Liver (tissue), 9 donors: ENCODE data around the gene AKAP13. TPM values are rescaled to one million over a fixed set of nuclear protein-coding genes. Genes with fewer than 3 reads are reported as not detected.

Experiments used
- DNase-seq: peaks from one replicate; pipeline ENCODE4 v3.0.0-alpha.2; 2017; ENCODE audit warnings: low spot score
- H3K27ac ChIP-seq, 2 donors: one replicate each; pipeline ENCODE4 v1.7.0; 2013; ENCODE audit warnings: inconsistent platforms in 2 of 2, low read length in 2 of 2, control low read depth in 1 of 2, low read depth in 1 of 2, mild to moderate bottlenecking in 1 of 2
- H3K27me3 ChIP-seq, 4 donors: one replicate each; pipeline versions ENCODE4 v1.6.1 to v1.7.0; 2013; ENCODE audit warnings: low read length in 3 of 4, inconsistent platforms in 1 of 4, mild to moderate bottlenecking in 1 of 4, moderate library complexity in 1 of 4; ENCODE audit not compliant: control insufficient read depth in 4 of 4, insufficient read depth in 4 of 4
- H3K36me3 ChIP-seq, 4 donors: one replicate each; pipeline versions ENCODE4 v1.6.1 to v1.7.0; 2013; ENCODE audit warnings: low read length in 3 of 4, mild to moderate bottlenecking in 3 of 4, low read depth in 1 of 4, moderate library complexity in 1 of 4; ENCODE audit not compliant: control insufficient read depth in 4 of 4, insufficient read depth in 3 of 4
- H3K4me1 ChIP-seq, 4 donors: one replicate each; pipeline versions ENCODE4 v1.6.1 to v1.7.0; 2013; ENCODE audit warnings: low read length in 3 of 4, mild to moderate bottlenecking in 3 of 4, moderate library complexity in 1 of 4; ENCODE audit not compliant: control insufficient read depth in 4 of 4, insufficient read depth in 4 of 4
- H3K4me3 ChIP-seq, 3 donors: one replicate each; pipeline versions ENCODE4 v1.6.1 to v1.7.0; 2013; ENCODE audit warnings: low read length in 3 of 3, control low read depth in 1 of 3, low read depth in 1 of 3, mild to moderate bottlenecking in 1 of 3
- H3K9ac ChIP-seq, 2 donors: one replicate each; pipeline ENCODE4 v1.7.0; 2013; ENCODE audit warnings: low read length in 2 of 2, mild to moderate bottlenecking in 2 of 2, moderate library complexity in 2 of 2, control low read depth in 1 of 2, low read depth in 1 of 2
- H3K9me3 ChIP-seq, 4 donors: one replicate each; pipeline versions ENCODE4 v1.6.1 to v1.7.0; 2013; ENCODE audit warnings: low read length in 3 of 4; ENCODE audit not compliant: control insufficient read depth in 4 of 4
- EGR1 ChIP-seq, 2 donors: IDR thresholded peaks; 2 replicates each; pipeline ENCODE4 v1.6.1; 2016 to 2018; ENCODE audit warnings: antibody characterized with exemption in 2 of 2, low read depth in 2 of 2
- FOXA1 ChIP-seq: IDR thresholded peaks from 2 replicates; pipeline ENCODE4 v1.6.1; 2016; ENCODE audit warnings: antibody characterized with exemption
- FOXA2 ChIP-seq: IDR thresholded peaks from 2 replicates; pipeline ENCODE4 v1.6.1; 2016; ENCODE audit warnings: antibody characterized with exemption
- GABPA ChIP-seq, 2 donors: IDR thresholded peaks in 1 of 2; conservative IDR thresholded peaks in 1 of 2; 2 replicates each; pipeline ENCODE4 v1.6.1; 2016; ENCODE audit warnings: antibody characterized with exemption in 2 of 2, mild to moderate bottlenecking in 1 of 2, moderate library complexity in 1 of 2
- HNF4A ChIP-seq, 2 donors: conservative IDR thresholded peaks; 2 replicates each; pipeline ENCODE4 v1.6.1; 2016; ENCODE audit warnings: antibody characterized with exemption in 2 of 2, mild to moderate bottlenecking in 2 of 2
- HNF4G ChIP-seq: IDR thresholded peaks from 2 replicates; pipeline ENCODE4 v1.6.1; 2016; ENCODE audit warnings: antibody characterized with exemption
- JUND ChIP-seq, 2 donors: IDR thresholded peaks; 2 replicates each; pipeline ENCODE4 v1.6.1; 2016; ENCODE audit warnings: antibody characterized with exemption in 2 of 2
- NR2F2 ChIP-seq: IDR thresholded peaks from 2 replicates; pipeline ENCODE4 v1.6.1; 2016; ENCODE audit warnings: antibody characterized with exemption
- RAD21 ChIP-seq, 2 donors: IDR thresholded peaks; 2 replicates each; pipeline ENCODE4 v1.6.1; 2016; ENCODE audit warnings: antibody characterized with exemption in 2 of 2, mild to moderate bottlenecking in 2 of 2
- RXRA ChIP-seq, 2 donors: IDR thresholded peaks; 2 replicates each; pipeline ENCODE4 v1.6.1; 2017 to 2018; ENCODE audit warnings: antibody characterized with exemption in 2 of 2, mild to moderate bottlenecking in 1 of 2
- SP1 ChIP-seq: IDR thresholded peaks from 2 replicates; pipeline ENCODE4 v1.6.1; 2018; ENCODE audit warnings: antibody characterized with exemption, mild to moderate bottlenecking
- TAF1 ChIP-seq: conservative IDR thresholded peaks from 2 replicates; pipeline ENCODE4 v1.6.1; 2016; ENCODE audit warnings: antibody characterized with exemption, mild to moderate bottlenecking
- YY1 ChIP-seq: IDR thresholded peaks from 2 replicates; pipeline ENCODE4 v1.6.1; 2016; ENCODE audit warnings: antibody characterized with exemption, mild to moderate bottlenecking
- WGBS: extraction: QIAGEN DNeasy Blood & Tissue Kit; methylation state at CpG from one replicate; pipeline ENCODE4 v1.1.7; 2013; 5-methylcytosine and 5-hydroxymethylcytosine counted together
- polyA plus RNA-seq, 2 donors: library from polyadenylated mRNA; stranded (reverse) in 1 of 2; unstranded in 1 of 2; fragments of 200-250 nt in 1 of 2; fragments of >200 nt in 1 of 2; fragmentation: Nextera tagmentation in 1 of 2; extraction: Ambion mirVana in 1 of 2; gene quantifications; one replicate each; pipeline versions ENCODE4 v1.2.1 to v1.2.3, GENCODE V29; 2013 to 2015
- total RNA-seq, 2 donors: library from RNA; depleted of rRNA; stranded (reverse); fragments of >200 nt; gene quantifications; one replicate each; pipeline ENCODE4 v1.2.3, GENCODE V29; 2014
- TF ChIP-seq, protein P1 (sequence below): IDR thresholded peaks from 2 replicates; pipeline ENCODE4 v1.6.1; 2016; ENCODE audit warnings: antibody characterized with exemption, mild to moderate bottlenecking
- TF ChIP-seq, protein P2 (sequence below): IDR thresholded peaks from 2 replicates; pipeline ENCODE4 v1.6.1; 2016; ENCODE audit warnings: antibody characterized with exemption
- TF ChIP-seq, protein P3 (sequence below): IDR thresholded peaks from 2 replicates; pipeline ENCODE4 v1.6.1; 2016; ENCODE audit warnings: antibody characterized with exemption
- TF ChIP-seq, protein P4 (sequence below): fragments of 150-350 bp; IDR thresholded peaks from 2 replicates; pipeline ENCODE4 v1.5.1; 2017; ENCODE audit warnings: improper control_type of control experiment, low read depth, low read length; ENCODE audit not compliant: missing input control
- TF ChIP-seq, protein P5 (sequence below): IDR thresholded peaks from 2 replicates; pipeline ENCODE4 v1.6.1; 2016; ENCODE audit warnings: antibody characterized with exemption
- donor health status: healthy.
- donor health status: healthy.
- donor health status: healthy.
- donor health status: healthy.
- donor health status: healthy.

AKAP13 gene
- total and polyA plus RNA-seq, 4 donors: 18.6 to 92.3 (median 37.4) TPM

DNA sequence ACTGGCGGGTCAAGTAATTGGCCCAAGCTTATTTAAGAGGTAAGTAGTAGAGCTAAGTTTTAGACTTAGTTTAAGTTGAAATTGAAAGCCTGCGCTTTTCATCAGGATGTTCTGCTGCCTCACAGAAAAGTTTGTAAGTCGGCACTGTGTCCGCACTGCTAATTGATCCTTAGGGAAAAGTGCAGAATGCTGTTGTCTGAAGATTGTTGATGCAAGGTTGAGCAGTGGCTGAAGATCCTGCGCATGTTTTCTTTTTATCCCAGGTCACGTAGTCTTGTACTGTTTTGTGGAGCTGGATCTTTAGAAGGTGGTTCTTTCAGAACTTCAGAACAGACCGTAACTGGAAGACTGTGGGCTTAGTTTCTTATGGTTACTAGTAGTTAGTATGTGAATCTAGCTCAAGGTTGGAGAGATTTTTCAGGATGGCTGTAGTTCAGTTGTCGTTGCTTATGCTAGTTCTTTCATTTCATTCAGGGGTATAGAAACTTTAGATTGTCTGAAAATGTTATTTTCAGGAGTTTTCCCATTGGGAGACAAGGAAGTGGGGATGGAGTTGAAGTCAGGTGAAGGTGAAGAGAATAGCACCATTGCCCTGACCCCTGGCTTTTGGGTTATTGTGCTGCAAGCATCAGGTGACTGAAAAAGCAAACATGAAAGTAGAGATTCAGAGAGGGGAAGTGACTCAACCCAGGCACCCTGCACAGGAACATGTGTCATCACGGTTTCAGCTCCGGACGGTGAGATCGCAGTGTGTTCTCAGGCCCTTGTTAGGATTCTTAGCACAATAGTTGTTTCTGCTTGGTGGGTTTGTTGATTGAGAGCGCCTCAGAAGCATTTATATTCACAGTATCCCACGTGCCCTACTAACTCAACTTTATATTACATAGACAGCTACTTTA is 32.8 kb downstream of the AKAP13 start (continued):
- TF ChIP-seq, protein P1, sequence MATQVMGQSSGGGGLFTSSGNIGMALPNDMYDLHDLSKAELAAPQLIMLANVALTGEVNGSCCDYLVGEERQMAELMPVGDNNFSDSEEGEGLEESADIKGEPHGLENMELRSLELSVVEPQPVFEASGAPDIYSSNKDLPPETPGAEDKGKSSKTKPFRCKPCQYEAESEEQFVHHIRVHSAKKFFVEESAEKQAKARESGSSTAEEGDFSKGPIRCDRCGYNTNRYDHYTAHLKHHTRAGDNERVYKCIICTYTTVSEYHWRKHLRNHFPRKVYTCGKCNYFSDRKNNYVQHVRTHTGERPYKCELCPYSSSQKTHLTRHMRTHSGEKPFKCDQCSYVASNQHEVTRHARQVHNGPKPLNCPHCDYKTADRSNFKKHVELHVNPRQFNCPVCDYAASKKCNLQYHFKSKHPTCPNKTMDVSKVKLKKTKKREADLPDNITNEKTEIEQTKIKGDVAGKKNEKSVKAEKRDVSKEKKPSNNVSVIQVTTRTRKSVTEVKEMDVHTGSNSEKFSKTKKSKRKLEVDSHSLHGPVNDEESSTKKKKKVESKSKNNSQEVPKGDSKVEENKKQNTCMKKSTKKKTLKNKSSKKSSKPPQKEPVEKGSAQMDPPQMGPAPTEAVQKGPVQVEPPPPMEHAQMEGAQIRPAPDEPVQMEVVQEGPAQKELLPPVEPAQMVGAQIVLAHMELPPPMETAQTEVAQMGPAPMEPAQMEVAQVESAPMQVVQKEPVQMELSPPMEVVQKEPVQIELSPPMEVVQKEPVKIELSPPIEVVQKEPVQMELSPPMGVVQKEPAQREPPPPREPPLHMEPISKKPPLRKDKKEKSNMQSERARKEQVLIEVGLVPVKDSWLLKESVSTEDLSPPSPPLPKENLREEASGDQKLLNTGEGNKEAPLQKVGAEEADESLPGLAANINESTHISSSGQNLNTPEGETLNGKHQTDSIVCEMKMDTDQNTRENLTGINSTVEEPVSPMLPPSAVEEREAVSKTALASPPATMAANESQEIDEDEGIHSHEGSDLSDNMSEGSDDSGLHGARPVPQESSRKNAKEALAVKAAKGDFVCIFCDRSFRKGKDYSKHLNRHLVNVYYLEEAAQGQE: peak; percentile 38
- peak; percentile 58 to 94 for TF ChIP-seq JUND (IDR thresholded peaks at IDR 0.05)

DNA sequence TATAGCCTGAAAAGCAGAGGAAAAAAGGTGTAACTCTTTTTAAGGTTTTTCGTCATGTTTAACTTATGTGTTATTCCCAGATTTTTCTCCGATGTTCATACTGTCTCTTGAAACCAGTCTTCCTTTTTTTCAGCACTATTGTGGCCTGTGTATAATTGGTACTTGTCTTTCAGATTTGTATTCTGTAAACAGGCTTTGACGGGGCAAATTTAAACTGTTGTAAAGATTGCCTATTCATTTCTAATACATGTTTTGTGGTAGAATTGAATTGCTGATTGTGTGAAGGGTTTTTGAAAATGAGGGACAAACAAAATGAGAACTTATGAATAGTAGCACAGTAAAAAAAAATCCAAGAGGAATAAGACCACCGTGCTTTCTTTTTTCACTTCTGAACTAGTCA is 33.6 kb downstream of the AKAP13 start:
- DNase-seq: no peak
- Histone ChIP-seq H3K4me3 (no peak overlapping the region), H3K9me3 (no peaks in the 10 kb centered on the region), H3K27me3 (no peaks in the 10 kb centered on the region), H3K27ac (peak overlapping the region; percentile 20 to 47), H3K9ac (no peak overlapping the region), H3K36me3 (no peaks in the 10 kb centered on the region), H3K4me1 (peaks cover 0 to 8% (median 3%) of the 10 kb centered on the region in 4 donors)
- 85% methylated on average over 4 of the region's 4 CpGs for WGBS
- no peak for TF ChIP-seq RAD21 (IDR thresholded peaks at IDR 0.05)
- TF ChIP-seq, protein P2, sequence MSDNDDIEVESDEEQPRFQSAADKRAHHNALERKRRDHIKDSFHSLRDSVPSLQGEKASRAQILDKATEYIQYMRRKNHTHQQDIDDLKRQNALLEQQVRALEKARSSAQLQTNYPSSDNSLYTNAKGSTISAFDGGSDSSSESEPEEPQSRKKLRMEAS: no peak
- no peak for TF ChIP-seq EGR1 (IDR thresholded peaks at IDR 0.05; ENCODE audit: low read depth in 2 of 2)
- TF ChIP-seq HNF4A (conservative IDR thresholded peaks at IDR 0.05): no peak
- TF ChIP-seq JUND (IDR thresholded peaks at IDR 0.05): no peak
- TF ChIP-seq, protein P1: no peak
- TF ChIP-seq NR2F2: no peak
- TF ChIP-seq, protein P3, sequence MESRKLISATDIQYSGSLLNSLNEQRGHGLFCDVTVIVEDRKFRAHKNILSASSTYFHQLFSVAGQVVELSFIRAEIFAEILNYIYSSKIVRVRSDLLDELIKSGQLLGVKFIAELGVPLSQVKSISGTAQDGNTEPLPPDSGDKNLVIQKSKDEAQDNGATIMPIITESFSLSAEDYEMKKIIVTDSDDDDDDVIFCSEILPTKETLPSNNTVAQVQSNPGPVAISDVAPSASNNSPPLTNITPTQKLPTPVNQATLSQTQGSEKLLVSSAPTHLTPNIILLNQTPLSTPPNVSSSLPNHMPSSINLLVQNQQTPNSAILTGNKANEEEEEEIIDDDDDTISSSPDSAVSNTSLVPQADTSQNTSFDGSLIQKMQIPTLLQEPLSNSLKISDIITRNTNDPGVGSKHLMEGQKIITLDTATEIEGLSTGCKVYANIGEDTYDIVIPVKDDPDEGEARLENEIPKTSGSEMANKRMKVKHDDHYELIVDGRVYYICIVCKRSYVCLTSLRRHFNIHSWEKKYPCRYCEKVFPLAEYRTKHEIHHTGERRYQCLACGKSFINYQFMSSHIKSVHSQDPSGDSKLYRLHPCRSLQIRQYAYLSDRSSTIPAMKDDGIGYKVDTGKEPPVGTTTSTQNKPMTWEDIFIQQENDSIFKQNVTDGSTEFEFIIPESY: no peak
- TF ChIP-seq SP1: no peak
- no peak for TF ChIP-seq GABPA (IDR thresholded peaks at IDR 0.05 in 1 of 2, conservative IDR thresholded peaks at IDR 0.05 in 1 of 2)
- TF ChIP-seq, protein P4, sequence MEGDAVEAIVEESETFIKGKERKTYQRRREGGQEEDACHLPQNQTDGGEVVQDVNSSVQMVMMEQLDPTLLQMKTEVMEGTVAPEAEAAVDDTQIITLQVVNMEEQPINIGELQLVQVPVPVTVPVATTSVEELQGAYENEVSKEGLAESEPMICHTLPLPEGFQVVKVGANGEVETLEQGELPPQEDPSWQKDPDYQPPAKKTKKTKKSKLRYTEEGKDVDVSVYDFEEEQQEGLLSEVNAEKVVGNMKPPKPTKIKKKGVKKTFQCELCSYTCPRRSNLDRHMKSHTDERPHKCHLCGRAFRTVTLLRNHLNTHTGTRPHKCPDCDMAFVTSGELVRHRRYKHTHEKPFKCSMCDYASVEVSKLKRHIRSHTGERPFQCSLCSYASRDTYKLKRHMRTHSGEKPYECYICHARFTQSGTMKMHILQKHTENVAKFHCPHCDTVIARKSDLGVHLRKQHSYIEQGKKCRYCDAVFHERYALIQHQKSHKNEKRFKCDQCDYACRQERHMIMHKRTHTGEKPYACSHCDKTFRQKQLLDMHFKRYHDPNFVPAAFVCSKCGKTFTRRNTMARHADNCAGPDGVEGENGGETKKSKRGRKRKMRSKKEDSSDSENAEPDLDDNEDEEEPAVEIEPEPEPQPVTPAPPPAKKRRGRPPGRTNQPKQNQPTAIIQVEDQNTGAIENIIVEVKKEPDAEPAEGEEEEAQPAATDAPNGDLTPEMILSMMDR: no peak
- TF ChIP-seq RXRA (IDR thresholded peaks at IDR 0.05): no peak
- TF ChIP-seq HNF4G: no peak
- no peak for TF ChIP-seq TAF1
- no peak for TF ChIP-seq YY1
- TF ChIP-seq, protein P5, sequence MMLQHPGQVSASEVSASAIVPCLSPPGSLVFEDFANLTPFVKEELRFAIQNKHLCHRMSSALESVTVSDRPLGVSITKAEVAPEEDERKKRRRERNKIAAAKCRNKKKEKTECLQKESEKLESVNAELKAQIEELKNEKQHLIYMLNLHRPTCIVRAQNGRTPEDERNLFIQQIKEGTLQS: no peak
- no peak for TF ChIP-seq FOXA2
- no peak for TF ChIP-seq FOXA1
